Upper lobe of left lung (tissue), 6 donors: ENCODE results near the gene ARIH2. TPM values are rescaled to one million over a fixed set of nuclear protein-coding genes. Genes with fewer than 3 reads are reported as not detected.

ENCODE experiments used
- ATAC-seq, 2 donors: fragments of 200-7000 bp; cut with Tn5 transposase; one replicate each; pipeline ENCODE4 v1.9.1; 2022; ENCODE audit warnings: mild to moderate bottlenecking in 2 of 2, moderate library complexity in 2 of 2; ENCODE audit not compliant: low FRiP score in 2 of 2
- DNase-seq, 2 donors: peaks; one replicate each; pipeline ENCODE4 v3.0.0-alpha.2; 2019 to 2020
- H3K27ac ChIP-seq, 4 donors: fragments of 200-600 bp; sonication (generic); one replicate each; pipeline ENCODE4 v1.5.1; 2016 to 2019
- H3K27me3 ChIP-seq, 4 donors: fragments of 200-600 bp; sonication (generic); one replicate each; pipeline ENCODE4 v1.5.1; 2017 to 2019
- H3K36me3 ChIP-seq, 4 donors: fragments of 200-600 bp; sonication (generic); one replicate each; pipeline ENCODE4 v1.5.1; 2016 to 2019
- H3K4me1 ChIP-seq, 4 donors: fragments of 200-600 bp; sonication (generic); one replicate each; pipeline ENCODE4 v1.5.1; 2018 to 2019
- H3K4me3 ChIP-seq, 4 donors: fragments of 200-600 bp; sonication (generic); one replicate each; pipeline ENCODE4 v1.5.1; 2017 to 2019; ENCODE audit warnings: mild to moderate bottlenecking in 2 of 4, moderate library complexity in 1 of 4
- H3K9me3 ChIP-seq, 4 donors: fragments of 200-600 bp; sonication (generic); one replicate each; pipeline ENCODE4 v1.5.1; 2018 to 2019
- EP300 ChIP-seq, 4 donors: sonication (generic); formaldehyde crosslinking; IDR thresholded peaks; one replicate each; pipeline ENCODE4 v1.5.1; 2017; ENCODE audit warnings: antibody characterized with exemption in 4 of 4, control low read depth in 2 of 4
- POLR2A ChIP-seq, 4 donors: fragments of 450-650 bp; IDR thresholded peaks; one replicate each; pipeline ENCODE4 v1.5.1; 2016 to 2017; ENCODE audit warnings: antibody characterized with exemption in 4 of 4, mild to moderate bottlenecking in 2 of 4
- POLR2AphosphoS5 ChIP-seq, 2 donors: sonication (generic); formaldehyde crosslinking; IDR thresholded peaks; one replicate each; pipeline ENCODE4 v1.5.1; 2017; ENCODE audit warnings: antibody characterized with exemption in 2 of 2
- WGBS, 2 donors: methylation state at CpG; one replicate each; pipeline ENCODE4 v1.1.5; 2017 to 2018; 5-methylcytosine and 5-hydroxymethylcytosine counted together
- total RNA-seq, 6 donors: library from RNA; depleted of rRNA in 4 of 6; stranded (reverse); fragments of >200 nt in 4 of 6; gene quantifications; one replicate each; pipeline versions ENCODE4 v1.1.0 to v1.2.1, GENCODE V29; 2016 to 2021
- TF ChIP-seq, protein P1 (sequence below), 6 experiments: fragments of 450-650 bp in 4 of 6; fragments of 200-600 bp in 2 of 6; sonication (generic) in 2 of 6; IDR thresholded peaks; one replicate each; pipeline ENCODE4 v1.5.1; 2016 to 2019; ENCODE audit warnings: antibody characterized with exemption in 6 of 6
- donor health status: DM: no; HTN: no; CAD: no; lungs with moderate emphysema.
- donor health status: DM: no; HTN: yes; CAD: no; lungs with severe emphysema.

The ARIH2 gene
- total RNA-seq, 6 donors from 2014 or later: 81.2 to 190 (median 91.0) TPM

DNA sequence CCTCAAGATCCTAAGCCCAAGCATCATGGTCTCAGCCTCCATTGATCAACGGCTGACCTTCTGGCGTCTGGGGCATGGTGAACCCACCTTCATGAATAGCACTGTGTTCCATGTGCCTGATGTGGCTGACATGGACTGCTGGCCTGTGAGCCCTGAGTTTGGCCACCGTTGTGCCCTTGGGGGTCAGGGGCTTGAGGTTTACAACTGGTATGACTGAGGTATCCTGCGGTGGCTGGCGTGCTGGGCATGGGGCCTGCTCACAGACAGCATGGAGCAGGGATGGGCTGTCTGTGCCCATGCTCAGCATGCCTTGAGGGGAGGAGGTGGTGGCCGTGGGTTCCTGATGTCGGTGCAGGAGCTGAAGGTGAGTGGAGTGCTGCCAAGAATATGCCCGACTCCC lies 96.4 kb downstream of the ARIH2 start:
- H3K4me1 ChIP-seq: peaks cover 21 to 28% (median 25%) of the 10 kb centered on the region in 4 donors
- peaks cover 11 to 54% (median 45%) of the 10 kb centered on the region in 4 donors for H3K36me3 ChIP-seq
- WGBS, 2 donors: 86 to 89% methylated on average over 6 to 8 of the region's 8 CpGs
- H3K27me3 ChIP-seq: no peaks in the 10 kb centered on the region
- ATAC-seq: no peak
- TF ChIP-seq POLR2A (IDR thresholded peaks at IDR 0.05): no peak
- DNase-seq: no peak
- no peaks in the 10 kb centered on the region for H3K9me3 ChIP-seq
- no peak overlapping the region for H3K4me3 ChIP-seq
- H3K27ac ChIP-seq: no peak overlapping the region

GRCh38 chr3:49015765-49016164 lies 97.1 kb downstream of the ARIH2 start:
- ATAC-seq: no peak
- H3K4me3 ChIP-seq: no peak overlapping the region
- no peak for DNase-seq
- no peaks in the 10 kb centered on the region for H3K27me3 ChIP-seq
- TF ChIP-seq, protein P1, sequence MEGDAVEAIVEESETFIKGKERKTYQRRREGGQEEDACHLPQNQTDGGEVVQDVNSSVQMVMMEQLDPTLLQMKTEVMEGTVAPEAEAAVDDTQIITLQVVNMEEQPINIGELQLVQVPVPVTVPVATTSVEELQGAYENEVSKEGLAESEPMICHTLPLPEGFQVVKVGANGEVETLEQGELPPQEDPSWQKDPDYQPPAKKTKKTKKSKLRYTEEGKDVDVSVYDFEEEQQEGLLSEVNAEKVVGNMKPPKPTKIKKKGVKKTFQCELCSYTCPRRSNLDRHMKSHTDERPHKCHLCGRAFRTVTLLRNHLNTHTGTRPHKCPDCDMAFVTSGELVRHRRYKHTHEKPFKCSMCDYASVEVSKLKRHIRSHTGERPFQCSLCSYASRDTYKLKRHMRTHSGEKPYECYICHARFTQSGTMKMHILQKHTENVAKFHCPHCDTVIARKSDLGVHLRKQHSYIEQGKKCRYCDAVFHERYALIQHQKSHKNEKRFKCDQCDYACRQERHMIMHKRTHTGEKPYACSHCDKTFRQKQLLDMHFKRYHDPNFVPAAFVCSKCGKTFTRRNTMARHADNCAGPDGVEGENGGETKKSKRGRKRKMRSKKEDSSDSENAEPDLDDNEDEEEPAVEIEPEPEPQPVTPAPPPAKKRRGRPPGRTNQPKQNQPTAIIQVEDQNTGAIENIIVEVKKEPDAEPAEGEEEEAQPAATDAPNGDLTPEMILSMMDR (IDR thresholded peaks at IDR 0.05): no peak
- no peak for TF ChIP-seq POLR2A (IDR thresholded peaks at IDR 0.05)
- no peak for TF ChIP-seq POLR2AphosphoS5 (IDR thresholded peaks at IDR 0.05)
- TF ChIP-seq EP300 (IDR thresholded peaks at IDR 0.05): no peak
- H3K36me3 ChIP-seq: peaks cover 11 to 54% (median 45%) of the 10 kb centered on the region in 4 donors
- WGBS, 2 donors: 79 to 91% methylated on average over 3 to 6 of the region's 6 CpGs
- no peaks in the 10 kb centered on the region for H3K9me3 ChIP-seq
- H3K4me1 ChIP-seq: peaks cover 26 to 35% (median 31%) of the 10 kb centered on the region in 4 donors
- no peak overlapping the region for H3K27ac ChIP-seq

DNA sequence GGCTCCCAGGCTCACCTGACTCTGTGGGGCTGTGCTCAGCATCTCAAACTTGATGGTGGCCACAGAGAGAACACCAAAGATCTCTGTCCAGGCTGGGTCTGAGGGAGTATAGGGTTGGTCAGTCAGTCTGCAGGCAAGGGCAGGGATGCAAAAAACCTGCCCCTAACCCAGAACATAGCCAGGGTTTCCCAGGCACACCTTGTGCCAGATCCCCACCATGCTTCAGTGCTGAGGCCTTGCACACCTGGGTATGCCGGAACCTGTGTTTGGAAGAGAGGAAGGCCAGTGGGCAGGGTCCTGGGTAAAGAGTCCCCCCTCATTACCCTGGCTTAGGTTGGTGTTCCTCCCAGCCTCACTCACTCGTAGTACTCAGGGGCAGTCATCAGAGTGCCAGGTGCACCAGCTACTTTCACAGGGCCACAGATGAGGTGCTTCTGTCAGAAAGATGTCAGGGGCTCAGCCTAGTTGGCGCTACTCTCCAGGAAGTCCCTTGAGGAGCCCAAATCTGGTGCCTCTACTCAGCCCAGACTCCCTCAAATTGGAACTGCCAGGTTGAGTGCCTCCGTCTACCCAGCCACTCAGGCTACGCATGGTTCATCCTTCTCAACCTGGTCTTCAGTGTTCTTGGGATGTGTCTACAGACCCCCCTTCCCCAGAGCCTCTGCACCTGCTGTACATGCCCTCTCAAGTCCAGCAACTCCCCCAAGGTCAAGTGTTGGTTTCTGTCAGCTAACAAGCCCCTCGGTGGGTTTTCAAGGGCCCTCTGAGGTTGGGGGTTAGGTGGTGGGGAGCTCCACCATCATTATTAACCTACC lies 98.0 kb downstream of the ARIH2 start:
- no peaks in the 10 kb centered on the region for H3K27me3 ChIP-seq
- no peak overlapping the region for H3K4me3 ChIP-seq
- ATAC-seq (no peak), DNase-seq (no peak)
- H3K4me1 ChIP-seq: peaks cover 26 to 36% (median 31%) of the 10 kb centered on the region in 4 donors
- peaks cover 11 to 50% (median 42%) of the 10 kb centered on the region in 4 donors for H3K36me3 ChIP-seq
- no peaks in the 10 kb centered on the region for H3K9me3 ChIP-seq
- H3K27ac ChIP-seq: peak overlapping the region in 1 of 4 donors; percentile 88
- TF ChIP-seq, protein P1 (IDR thresholded peaks at IDR 0.05): no peak
- TF ChIP-seq POLR2A (IDR thresholded peaks at IDR 0.05) (no peak), POLR2AphosphoS5 (IDR thresholded peaks at IDR 0.05) (no peak), EP300 (IDR thresholded peaks at IDR 0.05) (no peak)
- WGBS, 2 donors: 93 to 95% methylated on average over 5 to 6 of the region's 6 CpGs

DNA sequence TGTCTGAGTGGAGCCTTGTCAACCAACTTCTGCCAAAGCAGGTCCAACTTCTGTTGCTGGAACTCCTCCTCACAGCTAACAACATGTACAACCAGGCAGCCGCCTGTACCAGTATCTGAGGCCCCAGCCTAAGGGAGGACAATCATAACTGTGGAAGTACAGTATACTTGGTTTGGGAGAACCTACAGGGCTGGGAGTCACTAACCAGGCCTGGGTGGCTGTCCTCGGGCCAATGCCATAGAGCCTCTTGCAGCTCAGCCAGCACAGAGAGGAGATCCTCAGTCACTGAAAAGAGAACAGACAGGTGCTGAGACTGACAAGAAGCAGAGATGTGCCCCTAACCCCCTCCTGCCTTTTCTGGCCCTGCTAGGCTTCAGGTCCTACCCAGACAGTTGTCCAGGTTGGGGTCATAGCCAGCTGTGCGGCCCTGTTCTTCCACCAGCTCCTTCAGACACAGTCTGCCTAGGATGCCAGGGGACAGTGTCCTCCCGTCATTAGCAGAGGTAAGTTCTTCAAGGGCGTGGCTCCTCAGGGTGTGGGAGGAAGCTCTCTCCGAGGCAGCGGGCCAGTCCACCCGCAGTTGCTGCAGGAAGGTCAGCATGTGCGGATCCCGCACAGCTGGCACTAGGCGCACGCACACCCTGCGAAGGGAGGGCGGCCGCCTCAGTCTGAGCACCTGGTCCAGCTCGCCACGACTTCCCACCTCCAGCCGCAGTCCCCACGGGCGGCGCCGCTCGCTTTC lies 98.8 kb downstream of the ARIH2 start:
- H3K27me3 ChIP-seq: no peaks in the 10 kb centered on the region
- H3K36me3 ChIP-seq: peaks cover 11 to 42% (median 34%) of the 10 kb centered on the region in 4 donors
- H3K9me3 ChIP-seq: no peaks in the 10 kb centered on the region
- no peak for ATAC-seq
- 4 to 19% methylated on average over 9 to 11 of the region's 23 CpGs for WGBS, 2 donors
- peaks cover 26 to 37% (median 31%) of the 10 kb centered on the region in 4 donors for H3K4me1 ChIP-seq
- TF ChIP-seq POLR2AphosphoS5 (IDR thresholded peaks at IDR 0.05) (no peak), POLR2A (IDR thresholded peaks at IDR 0.05) (no peak), EP300 (IDR thresholded peaks at IDR 0.05) (no peak)
- TF ChIP-seq, protein P1 (IDR thresholded peaks at IDR 0.05): no peak
- peak overlapping the region; percentile 80 to 88 (median 82) for H3K27ac ChIP-seq
- no peak for DNase-seq
- peak overlapping the region; percentile 63 to 97 (median 88) for H3K4me3 ChIP-seq
